ENCODE measurements around the gene CYP46A1.

The CYP46A1 gene

DNA sequence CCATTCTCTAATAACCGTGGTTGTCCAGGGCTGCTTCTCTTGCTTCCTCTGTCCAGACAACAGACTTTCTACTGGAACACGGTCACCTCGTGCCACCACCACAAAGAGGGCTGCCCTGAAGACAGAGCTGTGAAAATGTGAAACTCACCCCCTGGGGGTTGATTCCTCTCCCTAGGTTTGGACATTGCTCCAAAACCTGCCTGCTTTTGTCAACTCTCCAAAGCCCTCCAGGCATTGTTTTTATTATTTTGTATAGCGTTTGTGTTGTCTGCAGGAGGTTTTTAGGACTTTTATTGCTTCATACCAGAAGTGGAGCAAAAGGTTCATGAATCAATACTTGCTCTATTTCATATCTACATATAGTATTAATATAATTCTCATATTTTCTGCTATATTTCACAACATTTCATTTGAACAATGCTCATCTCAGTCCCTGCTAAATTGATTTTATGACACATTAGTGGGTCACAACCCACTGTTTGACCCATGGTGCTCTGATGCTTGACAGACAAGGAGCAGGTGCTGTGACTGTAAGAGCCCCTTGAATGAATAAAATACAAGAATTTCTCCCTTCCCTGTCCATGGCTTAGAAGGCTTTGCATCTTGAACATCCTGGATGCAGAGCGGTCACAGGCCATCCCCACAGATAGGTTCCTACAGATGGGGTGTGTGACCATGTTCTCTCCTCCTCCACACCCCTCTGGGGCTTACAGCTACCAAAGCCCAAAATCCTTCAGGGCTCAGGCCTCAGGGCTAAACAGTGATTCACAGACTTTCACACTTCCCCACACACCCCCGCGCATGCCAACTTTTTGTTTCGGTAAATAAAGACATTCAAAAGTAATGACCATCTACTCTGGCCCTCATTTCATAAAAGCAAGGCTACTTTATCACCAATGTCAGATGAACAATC lies 88.5 kb downstream of the CYP46A1 start:
- H3K27ac ChIP-seq: no peak overlapping the region
- TF ChIP-seq CTCF (IDR thresholded peaks at IDR 0.05): no peak
- TF ChIP-seq ZFX (IDR thresholded peaks at IDR 0.05; ENCODE audit: borderline replicate concordance): no peak

DNA sequence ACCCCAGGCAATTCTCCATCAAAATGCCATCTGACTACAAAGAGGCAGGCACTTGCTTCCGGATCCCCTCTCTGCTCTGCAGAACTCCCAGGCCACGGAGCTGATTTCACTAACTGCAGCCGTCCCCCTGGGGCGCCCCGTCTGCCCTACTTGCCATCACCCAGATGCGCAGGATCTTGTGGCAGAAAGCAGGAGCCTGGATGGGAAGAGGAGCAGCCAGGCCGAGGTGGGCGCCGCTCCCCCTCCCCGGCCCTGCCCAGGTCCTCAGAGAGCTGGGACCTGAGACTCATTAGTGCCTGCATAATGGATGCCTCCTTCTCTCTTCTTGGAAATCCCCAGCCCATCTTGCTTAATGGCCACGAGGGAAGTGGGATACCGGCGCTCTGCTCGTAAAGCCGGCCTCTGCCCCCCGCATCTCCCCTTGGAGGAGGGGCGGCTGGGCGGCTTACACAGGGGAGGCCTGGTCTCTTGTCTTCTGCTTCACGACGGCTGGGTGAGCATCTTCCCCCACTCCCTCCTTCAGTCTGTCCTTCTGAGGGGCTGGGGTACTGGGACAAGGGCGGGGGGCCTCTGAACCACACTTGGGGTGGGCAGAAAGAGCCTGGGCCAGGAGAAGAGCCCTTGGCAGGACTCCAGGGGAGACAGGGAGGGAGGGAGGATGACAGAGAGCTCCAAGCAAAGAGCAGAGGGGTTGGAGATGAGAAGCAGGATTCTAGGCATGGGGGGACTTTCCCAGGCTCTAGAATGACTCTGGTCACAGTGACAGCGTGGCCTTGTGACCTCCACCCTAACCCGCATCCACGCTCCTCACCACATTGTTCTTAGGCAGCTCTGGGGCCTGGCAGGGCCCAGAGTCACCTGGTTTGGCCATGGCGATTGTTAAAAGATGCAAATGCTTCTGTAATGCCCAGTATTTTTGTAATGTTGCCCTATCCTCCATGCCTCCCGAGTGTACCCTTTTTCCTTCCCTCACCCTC lies 89.7 kb downstream of the CYP46A1 start:
- no peak for TF ChIP-seq ZFX (IDR thresholded peaks at IDR 0.05; ENCODE audit: borderline replicate concordance)
- no peak for TF ChIP-seq CTCF (IDR thresholded peaks at IDR 0.05)
- no peak overlapping the region for H3K27ac ChIP-seq

- no peak overlapping the region for H3K27ac ChIP-seq
- TF ChIP-seq ZFX (IDR thresholded peaks at IDR 0.05; ENCODE audit: borderline replicate concordance): no peak
- no peak for TF ChIP-seq CTCF (IDR thresholded peaks at IDR 0.05)
Measured at GRCh38 chr14:99774556-99775307, 90.6 kb downstream of the CYP46A1 start.

DNA sequence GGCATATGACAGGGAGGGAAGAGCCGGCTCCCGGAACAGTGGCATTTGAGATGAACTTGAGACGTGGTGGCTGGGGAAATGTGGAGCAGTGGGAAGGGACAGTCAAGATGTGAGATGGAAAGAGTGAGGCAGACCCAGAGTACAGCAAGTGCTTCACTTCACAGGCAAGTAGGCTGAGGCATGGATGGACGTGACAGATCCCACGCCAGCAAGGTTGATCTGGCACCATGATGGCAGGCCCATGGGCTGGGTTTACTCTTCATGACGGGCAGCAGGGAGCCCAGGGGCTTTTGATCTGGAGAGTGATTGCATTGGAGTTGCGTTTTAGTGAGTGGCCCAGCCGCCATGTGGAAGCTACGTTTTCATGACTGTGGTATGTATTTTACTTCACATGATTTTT lies 91.3 kb downstream of the CYP46A1 start:
- TF ChIP-seq CTCF (IDR thresholded peaks at IDR 0.05) (no peak), ZFX (IDR thresholded peaks at IDR 0.05; ENCODE audit: borderline replicate concordance) (no peak)
- H3K27ac ChIP-seq: no peak overlapping the region

Measured in 22Rv1 (cell line).